Brain pericyte (primary cell): Measurements from ENCODE around the gene TMEM52.

ENCODE experiments used
- DNase-seq: peaks from one replicate; pipeline ENCODE4 v3.0.0-alpha.2; 2012; ENCODE audit warnings: low read depth, low spot score

The TMEM52 gene

GRCh38 chr1:1873186-1873585 is 45.9 kb downstream of the TMEM52 start:
- no peak for DNase-seq

DNA sequence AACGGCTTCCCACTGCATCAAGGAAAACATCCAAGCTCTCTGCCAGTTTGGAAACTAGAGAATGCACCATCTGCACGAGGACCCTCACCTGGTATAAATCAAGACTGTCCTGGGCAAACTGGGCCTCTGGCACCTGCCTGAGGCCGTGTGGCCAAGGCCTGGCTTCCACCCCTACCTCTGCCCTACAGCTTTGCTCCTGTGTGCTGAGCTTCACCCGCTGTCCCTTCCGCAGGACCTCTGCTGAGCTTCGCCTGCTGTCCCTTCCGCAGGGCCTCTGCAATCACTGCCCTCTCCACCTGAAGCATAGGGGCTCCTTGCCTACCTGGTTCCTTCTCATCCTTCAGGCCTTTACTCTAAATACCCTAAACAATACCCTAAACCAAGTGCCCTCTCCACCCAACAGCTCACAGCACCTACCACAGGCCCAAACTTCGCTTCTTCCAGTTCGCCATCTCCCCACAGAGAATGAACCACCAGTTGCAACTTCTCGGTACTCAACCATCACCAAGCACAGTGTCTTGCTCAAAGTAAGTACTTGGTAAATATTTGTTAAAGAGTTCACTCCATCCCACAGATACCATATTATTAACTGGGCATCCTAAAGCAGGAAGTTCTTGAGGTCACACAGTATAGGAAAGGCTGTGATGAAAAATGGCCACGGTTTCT is 46.6 kb downstream of the TMEM52 start:
- no peak for DNase-seq

DNA sequence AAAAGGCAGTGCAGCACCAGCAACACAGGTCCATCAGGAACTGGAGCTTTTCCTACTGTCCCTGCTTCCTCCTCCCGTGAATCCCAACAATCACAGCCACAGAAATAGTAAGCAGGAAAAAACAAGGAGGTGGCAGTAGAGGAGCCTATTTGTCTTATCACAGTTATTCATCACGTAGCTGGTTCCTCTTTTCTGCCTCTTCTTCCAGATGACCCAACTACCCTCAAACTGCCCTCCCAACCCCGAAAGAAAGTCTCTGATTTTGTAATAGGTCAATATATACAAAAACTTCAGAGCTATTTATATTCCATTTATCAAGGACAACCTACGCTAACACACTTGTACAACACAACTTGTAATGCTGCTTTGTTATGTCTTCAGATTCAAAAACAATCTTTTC is 49.6 kb downstream of the TMEM52 start:
- DNase-seq, result no peak
